GM21515 (cell line): ENCODE data around the gene PITPNC1.
"Not testable (repeated sequence)": the region's sequence is repeated elsewhere in the genome, so short reads cannot be mapped to it uniquely, and the experiment has no call there.

Source experiments
- ATAC-seq: cut with Tn5 transposase; IDR thresholded peaks from one replicate; pipeline ENCODE4 v1.9.1; 2021; ENCODE audit not compliant: unreplicated experiment

The PITPNC1 gene

GRCh38 chr17:67452681-67453554, 75.8 kb downstream of the PITPNC1 start:
- peak; percentile 65 for ATAC-seq

DNA sequence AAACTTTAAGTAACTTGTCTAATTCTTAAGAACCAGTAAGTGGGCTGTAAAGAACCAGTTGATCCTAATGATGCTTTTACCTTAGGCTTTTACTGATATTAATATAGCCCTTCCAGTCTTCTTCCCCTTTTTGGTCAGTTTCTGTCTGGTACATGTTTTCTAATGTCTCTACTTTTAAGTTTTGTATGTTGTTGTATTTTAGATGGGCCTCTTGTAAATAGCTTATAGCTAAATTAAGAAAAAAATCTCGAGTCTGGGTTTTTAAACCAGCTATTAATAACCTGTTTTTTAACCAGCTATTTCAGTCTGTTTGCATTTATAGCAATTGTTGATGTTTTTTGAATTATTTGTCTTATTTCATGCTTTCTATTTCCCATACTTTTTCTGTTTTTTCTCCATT, 79.0 kb downstream of the PITPNC1 start:
- ATAC-seq: no peak

GRCh38 chr17:67456889-67457288, 79.8 kb downstream of the PITPNC1 start:
- ATAC-seq: no peak

DNA sequence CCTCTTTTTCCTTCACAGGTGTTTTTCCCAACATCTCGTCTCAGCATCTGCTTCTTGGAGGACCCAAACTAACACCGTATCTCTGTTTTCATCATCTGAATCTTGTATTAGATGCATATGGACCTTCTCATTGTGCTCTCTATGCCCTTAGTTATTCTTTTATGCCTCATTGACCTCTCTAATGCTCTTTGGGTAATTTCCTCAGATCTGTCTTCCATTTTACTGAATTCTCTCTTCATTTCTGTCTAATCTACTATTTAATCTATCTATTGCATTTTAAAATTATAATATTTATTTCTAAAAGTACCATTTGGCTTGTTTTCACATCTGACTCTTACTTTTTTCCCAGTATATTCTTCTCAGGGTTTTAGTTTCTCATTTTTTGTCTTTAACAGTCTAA, 81.1 kb downstream of the PITPNC1 start:
- no peak for ATAC-seq

DNA sequence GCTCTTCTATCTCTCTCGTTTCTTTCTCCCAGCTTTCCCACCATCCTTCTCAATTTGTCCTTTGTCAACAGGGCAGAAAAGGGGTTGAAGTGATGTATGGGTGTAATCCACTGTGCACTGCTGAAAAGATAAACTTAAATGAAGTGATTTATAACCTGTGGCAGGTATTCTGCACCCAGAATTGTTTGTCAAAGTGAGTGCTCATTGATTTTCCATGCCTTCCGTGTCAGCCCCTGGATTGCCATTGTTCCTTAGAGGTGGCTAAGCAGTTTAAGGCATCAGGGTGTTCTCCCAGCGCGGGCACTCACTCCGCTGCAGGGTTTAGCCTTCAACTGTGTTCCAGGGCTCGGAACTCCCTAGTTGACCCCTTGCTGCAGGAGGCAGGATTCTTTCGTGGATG, 82.9 kb downstream of the PITPNC1 start:
- ATAC-seq: no peak

GRCh38 chr17:67461228-67461780, 84.2 kb downstream of the PITPNC1 start:
- ATAC-seq: no peak

DNA sequence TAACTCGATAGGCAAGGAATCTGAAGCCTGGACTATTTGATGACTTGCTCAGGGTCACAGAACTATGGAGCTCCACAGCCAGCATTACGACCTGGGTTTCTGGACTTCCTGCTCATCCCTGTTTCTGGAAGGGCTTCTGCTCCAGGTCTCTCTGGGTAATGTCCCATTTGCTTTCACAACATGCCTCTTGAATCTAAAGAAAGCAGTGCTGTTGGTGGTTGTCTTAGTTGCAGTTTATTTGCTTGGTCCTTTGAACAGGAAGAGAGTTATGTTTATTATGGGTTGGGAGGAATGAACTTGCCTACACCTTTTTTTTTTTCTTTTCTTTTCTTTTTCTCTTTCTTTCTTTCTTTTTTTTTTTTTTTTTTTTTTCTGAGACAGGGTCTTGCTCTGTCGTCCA, 84.8 kb downstream of the PITPNC1 start:
- ATAC-seq: no peak

DNA sequence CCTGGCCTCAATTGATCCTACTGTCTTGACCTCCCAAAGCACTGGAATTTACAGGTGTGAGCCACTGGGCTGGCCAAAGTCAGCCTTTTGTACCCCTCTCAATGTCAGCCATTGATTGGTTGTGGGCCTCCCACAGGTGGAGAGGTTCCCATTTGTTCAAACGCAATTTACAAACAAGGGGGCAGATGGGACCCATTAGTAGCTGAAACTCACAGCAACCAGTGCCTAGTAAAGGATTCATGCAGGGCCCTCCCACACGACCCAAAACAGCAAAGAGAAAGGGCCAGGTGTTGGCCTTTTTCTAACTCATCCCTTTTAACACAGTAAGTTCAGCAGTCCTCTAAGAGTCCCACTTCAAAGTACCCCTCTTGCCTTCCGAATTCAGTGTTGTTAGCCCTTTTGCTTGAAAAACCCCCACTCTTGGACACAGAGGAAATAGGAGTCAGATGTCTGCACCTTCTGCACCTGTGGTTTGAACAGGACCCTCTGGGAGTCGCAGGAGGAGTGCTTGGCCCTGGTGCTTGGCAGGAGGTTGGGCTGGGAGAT, 89.2 kb downstream of the PITPNC1 start:
- ATAC-seq: no peak

- ATAC-seq: no peak
These were observed 90.7 kb downstream of the PITPNC1 start for GRCh38 chr17:67467500-67468455.

DNA sequence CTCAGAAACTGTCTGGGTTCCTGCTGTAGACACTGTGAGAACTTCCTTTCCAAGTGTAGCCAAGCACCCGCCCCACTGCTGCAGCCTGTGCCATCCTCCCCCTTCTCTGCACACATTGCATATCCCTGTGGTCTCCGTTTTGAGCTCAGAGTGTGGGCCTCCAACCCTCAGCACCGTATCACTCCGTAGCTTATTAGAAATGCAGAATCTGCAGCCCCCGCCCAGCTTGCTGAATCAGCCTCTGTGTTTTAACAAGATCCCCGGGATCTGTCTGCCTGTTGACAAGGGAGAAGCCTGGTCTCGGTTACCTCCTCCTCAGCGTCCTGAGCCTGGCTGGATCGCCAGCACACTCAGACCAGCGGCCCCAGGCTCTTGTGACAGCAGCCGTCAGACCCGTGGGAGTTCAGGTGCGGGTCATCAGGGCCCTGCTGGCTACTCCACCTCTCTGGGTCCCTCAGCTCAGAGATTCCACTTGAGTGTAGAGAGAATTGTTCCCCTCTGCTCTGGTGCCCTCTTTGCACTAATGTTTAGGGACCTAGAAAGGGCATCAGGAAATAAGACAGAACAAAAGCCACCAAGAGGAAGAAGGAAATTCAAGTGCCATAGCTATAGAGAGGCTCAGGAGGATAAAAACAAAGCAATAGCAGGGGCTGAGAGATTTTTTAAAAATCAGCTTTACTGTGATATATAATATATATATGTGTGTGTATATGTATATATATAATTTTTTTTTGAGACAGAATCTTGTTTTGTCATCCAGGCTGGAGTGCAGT, 92.3 kb downstream of the PITPNC1 start:
- no peak for ATAC-seq

- ATAC-seq: no peak
These were observed 93.1 kb downstream of the PITPNC1 start for GRCh38 chr17:67470163-67470562.

- no peak for ATAC-seq
These were observed 94.0 kb downstream of the PITPNC1 start for GRCh38 chr17:67471118-67471517.

- ATAC-seq: not testable (repeated sequence)
These were observed 95.5 kb downstream of the PITPNC1 start for GRCh38 chr17:67472606-67473005.

DNA sequence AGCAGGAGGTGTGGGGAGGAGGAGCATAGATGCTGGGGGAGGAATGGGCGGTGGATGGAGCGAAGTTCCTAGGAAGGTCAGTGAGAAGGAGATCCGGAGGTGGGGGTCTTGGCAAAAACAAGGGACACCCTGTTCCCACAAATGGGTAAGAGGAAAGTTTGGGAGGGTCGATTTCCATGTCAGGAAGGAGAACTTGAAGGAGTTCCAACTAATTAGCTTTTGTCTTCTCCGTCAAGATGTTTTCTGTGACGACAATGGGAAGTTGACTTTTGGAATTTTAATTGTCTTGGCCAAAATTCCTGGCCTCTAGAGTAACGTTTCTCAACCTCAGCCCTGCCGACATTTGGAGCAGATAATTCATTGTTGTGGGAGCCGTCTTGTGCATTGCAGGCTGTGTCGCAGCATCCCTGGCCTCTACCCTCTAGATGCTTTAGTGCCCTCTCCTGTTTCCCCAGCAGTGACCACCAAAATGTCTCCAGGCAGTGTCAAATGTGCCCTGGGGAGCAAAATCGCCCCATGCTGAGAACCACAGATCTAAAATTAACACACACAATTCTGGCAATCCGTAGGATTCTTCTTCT, 97.1 kb downstream of the PITPNC1 start:
- ATAC-seq: no peak

- no peak for ATAC-seq
These were observed 98.3 kb downstream of the PITPNC1 start for GRCh38 chr17:67475161-67475937.

DNA sequence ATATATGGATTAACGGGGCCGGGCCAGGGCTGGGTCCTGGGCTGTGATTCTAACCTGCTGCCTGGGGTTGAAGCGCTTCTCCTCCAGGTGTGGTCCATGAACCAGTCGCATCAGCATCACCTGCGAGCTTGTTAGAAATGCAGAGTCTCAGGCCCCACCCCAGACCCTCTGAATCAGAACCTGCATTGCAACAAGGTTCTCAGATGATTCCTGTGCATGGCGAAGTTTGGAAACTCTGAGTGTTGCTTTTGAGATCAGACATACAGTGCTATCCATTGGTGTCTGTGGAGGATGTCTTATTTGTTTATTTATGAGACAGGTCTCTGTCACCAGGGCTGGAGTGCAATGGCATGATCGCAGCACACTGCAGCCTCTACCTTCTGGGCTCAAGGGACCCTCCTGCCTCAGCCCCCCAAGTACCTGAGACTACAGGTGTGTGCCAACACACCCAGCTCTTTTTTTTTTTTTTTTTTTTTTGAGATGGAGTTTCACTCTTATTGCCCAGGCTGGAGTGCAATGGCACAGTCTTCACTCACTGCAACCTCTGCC, 99.8 kb downstream of the PITPNC1 start:
- no peak for ATAC-seq

DNA sequence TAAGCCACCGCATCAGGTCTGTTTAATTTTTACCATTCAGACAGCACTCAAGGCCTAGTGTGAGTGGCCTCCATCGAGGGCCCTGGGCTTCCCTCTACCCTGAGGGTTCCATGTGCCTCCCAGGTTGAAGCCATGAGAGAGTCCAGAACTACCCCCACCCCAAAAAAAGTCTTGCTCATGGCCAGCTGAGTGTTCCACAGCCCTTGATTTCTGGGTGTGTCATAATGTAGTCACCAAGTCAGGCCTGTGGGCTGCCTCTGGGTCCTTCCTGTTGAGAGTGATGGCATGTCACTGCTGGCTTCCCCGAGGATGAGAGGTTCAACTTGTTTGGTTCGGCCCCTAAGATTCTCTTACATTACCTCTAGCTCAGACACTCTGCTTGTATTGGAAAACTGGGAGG, 100.6 kb downstream of the PITPNC1 start:
- no peak for ATAC-seq

GRCh38 chr17:67478401-67479041, 101.4 kb downstream of the PITPNC1 start:
- no peak for ATAC-seq

DNA sequence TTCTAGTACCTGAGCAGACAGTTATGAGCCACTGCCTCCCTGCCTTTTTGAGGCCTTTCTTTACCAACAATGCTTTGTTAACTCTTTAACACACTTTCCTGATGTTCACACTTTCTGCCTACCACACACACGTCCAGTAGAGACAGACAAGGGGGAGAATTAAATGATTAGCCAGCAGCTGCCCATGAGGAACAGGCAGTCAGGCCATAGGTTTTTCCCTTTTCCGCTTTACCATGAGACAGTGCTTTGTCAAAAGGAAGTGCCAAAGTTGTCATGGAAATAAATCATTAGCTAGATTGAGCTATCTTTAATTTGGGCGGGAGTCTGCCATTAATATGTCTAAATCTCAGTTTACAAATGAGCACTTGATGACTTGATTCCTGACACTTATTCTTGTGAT, 102.1 kb downstream of the PITPNC1 start:
- no peak for ATAC-seq
